Measurements from ENCODE around the gene ZMAT2.
"Not testable (repeated sequence)": the region's sequence is repeated elsewhere in the genome, so short reads cannot be mapped to it uniquely, and the experiment has no call there.

ZMAT2 gene

GRCh38 chr5:140700177-140701144 lies at the start of gene ZMAT2:
TSS of gene ZMAT2 (plus strand) at chr5:140700447. CDS start at chr5:140700461, 14 bp downstream.
- DNase-seq (ENCODE audit: low read depth) = peak; percentile 98
- TF ChIP-seq CTCF (IDR thresholded peaks at IDR 0.05; ENCODE audit: low read depth, low read length, missing control alignments) = no peak
- in situ Hi-C loops (cut with HindIII; ENCODE audit: low sequenced_read_pairs) = no loop called here
- H3K4me3 ChIP-seq (ENCODE audit: low read depth, low read length) = peak within 1 kb of the TSS; percentile 92

GRCh38 chr5:140658870-140659269 lies 41.4 kb upstream of the ZMAT2 start:
- in situ Hi-C loops (cut with HindIII; ENCODE audit: low sequenced_read_pairs) = no loop called here
- no peak for TF ChIP-seq CTCF (IDR thresholded peaks at IDR 0.05; ENCODE audit: low read depth, low read length, missing control alignments)
- no peak for DNase-seq (ENCODE audit: low read depth)
- H3K4me3 ChIP-seq (ENCODE audit: low read depth, low read length) = no peak overlapping the region

GRCh38 chr5:140660371-140660770 lies 39.9 kb upstream of the ZMAT2 start:
- in situ Hi-C loops (cut with HindIII; ENCODE audit: low sequenced_read_pairs); DNase-seq (ENCODE audit: low read depth); H3K4me3 ChIP-seq (ENCODE audit: low read depth, low read length): not testable (repeated sequence)

- in situ Hi-C loops (cut with HindIII; ENCODE audit: low sequenced_read_pairs) = no loop called here
- peak overlapping the region; percentile 86 for H3K4me3 ChIP-seq (ENCODE audit: low read depth, low read length)
- no peak for DNase-seq (ENCODE audit: low read depth)
- TF ChIP-seq CTCF (IDR thresholded peaks at IDR 0.05; ENCODE audit: low read depth, low read length, missing control alignments) = no peak
Measured at GRCh38 chr5:140664030-140664358, 36.3 kb upstream of the ZMAT2 start.

- in situ Hi-C loops (cut with HindIII; ENCODE audit: low sequenced_read_pairs) = no loop called here
- peak within 1 kb of the TSS; percentile 86 for H3K4me3 ChIP-seq (ENCODE audit: low read depth, low read length)
- no peak for TF ChIP-seq CTCF (IDR thresholded peaks at IDR 0.05; ENCODE audit: low read depth, low read length, missing control alignments)
- peak; percentile 67 for DNase-seq (ENCODE audit: low read depth)
Measured at GRCh38 chr5:140664359-140665119, 35.7 kb upstream of the ZMAT2 start, which contains the start of gene WDR55. TSS of gene WDR55 (plus strand) at chr5:140664904. CDS start at chr5:140664913, 9 bp downstream.

GRCh38 chr5:140671035-140671434 lies 29.2 kb upstream of the ZMAT2 start:
- H3K4me3 ChIP-seq (ENCODE audit: low read depth, low read length); DNase-seq (ENCODE audit: low read depth); in situ Hi-C loops (cut with HindIII; ENCODE audit: low sequenced_read_pairs): not testable (repeated sequence)

GRCh38 chr5:140671472-140672125 lies 28.6 kb upstream of the ZMAT2 start:
- in situ Hi-C loops (cut with HindIII; ENCODE audit: low sequenced_read_pairs) = no loop called here
- no peak overlapping the region for H3K4me3 ChIP-seq (ENCODE audit: low read depth, low read length)
- TF ChIP-seq CTCF (IDR thresholded peaks at IDR 0.05; ENCODE audit: low read depth, low read length, missing control alignments) = no peak
- no peak for DNase-seq (ENCODE audit: low read depth)

All from astrocyte of the cerebellum (primary cell).